Testis (tissue), 2 donors: ENCODE measurements around the gene MAP7.
"Not testable (repeated sequence)": the region's sequence is repeated elsewhere in the genome, so short reads cannot be mapped to it uniquely, and the experiment has no call there.

Experiments
- CTCF ChIP-seq, 3 experiments: fragments of 450-650 bp in 2 of 3; fragments of 200-600 bp in 1 of 3; sonication (generic) in 1 of 3; IDR thresholded peaks; one replicate each; pipeline ENCODE4 v1.5.1; 2016 to 2019; ENCODE audit warnings: antibody characterized with exemption in 3 of 3, mild to moderate bottlenecking in 2 of 3, moderate library complexity in 1 of 3
- POLR2A ChIP-seq: fragments of 450-650 bp; IDR thresholded peaks from one replicate; pipeline ENCODE4 v1.6.1; 2017; ENCODE audit warnings: antibody characterized with exemption, mild to moderate bottlenecking, moderate library complexity

DNA sequence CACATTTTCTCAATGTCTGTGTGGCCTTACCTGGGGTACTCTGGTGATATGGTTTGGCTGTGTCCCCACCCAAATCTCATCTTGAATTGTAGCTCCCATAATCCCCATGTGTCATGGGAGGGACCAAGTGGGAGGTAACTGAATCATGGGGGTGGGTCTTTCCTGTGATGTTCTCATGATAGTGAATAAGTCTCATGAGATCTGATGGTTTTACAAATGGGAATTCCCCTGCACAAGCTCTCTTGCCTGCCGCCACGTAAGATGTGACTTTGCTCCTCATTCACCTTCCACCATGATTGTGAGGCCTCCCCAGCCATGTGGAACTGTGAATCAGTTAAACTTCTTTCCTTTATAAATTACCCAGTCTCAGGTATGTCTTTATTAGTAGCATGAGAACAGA, 40.6 kb upstream of the MAP7 start:
- TF ChIP-seq POLR2A; CTCF (IDR thresholded peaks at IDR 0.05): not testable (repeated sequence)
